GM23338 (cell line): Measurements from ENCODE around the gene DCST1. TPM values are rescaled to one million over a fixed set of nuclear protein-coding genes. Genes with fewer than 3 reads are reported as not detected.

Experiments used
- ATAC-seq: fragments of 200-7000 bp; cut with Tn5 transposase; 3 replicates; pipeline ENCODE4 v1.9.1; 2020
- DNase-seq: peaks from one replicate; pipeline ENCODE4 v3.0.0-alpha.2; 2015; ENCODE audit warnings: low spot score
- H2AFZ ChIP-seq: fragments of 200-600 bp; sonication (generic); 2 replicates; pipeline ENCODE4 v1.8.0; 2016; ENCODE audit warnings: antibody characterized with exemption, mild to moderate bottlenecking, moderate library complexity
- H3F3A ChIP-seq: fragments of 200-600 bp; sonication (generic); replicated peaks from 2 replicates; pipeline ENCODE4 v1.8.0; 2017; ENCODE audit warnings: antibody characterized with exemption, mixed run types, low read depth
- H3K27ac ChIP-seq: fragments of 200-600 bp; sonication (generic); 2 replicates; pipeline ENCODE4 v1.6.1; 2016; ENCODE audit warnings: low read depth
- H3K27me3 ChIP-seq: fragments of 200-600 bp; sonication (generic); 2 replicates; pipeline ENCODE4 v1.8.0; 2016; ENCODE audit warnings: mild to moderate bottlenecking, mixed run types, moderate library complexity; ENCODE audit not compliant: insufficient read depth
- H3K36me3 ChIP-seq: fragments of 200-600 bp; sonication (generic); 2 replicates; pipeline ENCODE4 v1.8.0; 2016; ENCODE audit warnings: mild to moderate bottlenecking; ENCODE audit not compliant: insufficient read depth
- H3K4me1 ChIP-seq: fragments of 200-600 bp; sonication (generic); 2 replicates; pipeline ENCODE4 v1.8.0; 2016; ENCODE audit warnings: mild to moderate bottlenecking, moderate library complexity; ENCODE audit not compliant: insufficient read depth
- H3K4me2 ChIP-seq: fragments of 200-600 bp; sonication (generic); 2 replicates; pipeline ENCODE4 v1.7.1; 2017; ENCODE audit warnings: mixed run types
- H3K4me3 ChIP-seq: fragments of 200-600 bp; sonication (generic); 2 replicates; pipeline ENCODE4 v1.6.1; 2016; ENCODE audit warnings: mixed run types
- H3K79me2 ChIP-seq: fragments of 200-600 bp; sonication (generic); replicated peaks from 2 replicates; pipeline ENCODE4 v1.8.0; 2017; ENCODE audit warnings: mild to moderate bottlenecking; ENCODE audit not compliant: insufficient read depth
- H3K9me2 ChIP-seq: fragments of 200-600 bp; sonication (generic); 2 replicates; pipeline ENCODE4 v1.8.0; 2017; ENCODE audit not compliant: insufficient read depth
- H4K20me1 ChIP-seq: fragments of 200-600 bp; sonication (generic); replicated peaks from 2 replicates; pipeline ENCODE4 v1.8.0; 2017; ENCODE audit warnings: mild to moderate bottlenecking; ENCODE audit not compliant: insufficient read depth
- H3K27ac Mint-ChIP-seq: 2 replicates; pipeline ENCODE4 v1.8.0; 2020; ENCODE audit warnings: inconsistent platforms, mild to moderate bottlenecking, moderate library complexity, mixed read lengths
- H3K27me3 Mint-ChIP-seq: 3 replicates; pipeline ENCODE4 v1.8.0; 2022; ENCODE audit warnings: low read depth, mild to moderate bottlenecking, moderate library complexity, mixed read lengths, inconsistent platforms; ENCODE audit not compliant: insufficient read depth, poor library complexity
- H3K36me3 Mint-ChIP-seq: 3 replicates; pipeline ENCODE4 v1.8.0; 2021; ENCODE audit warnings: low read depth, mild to moderate bottlenecking, inconsistent platforms, moderate library complexity, mixed read lengths
- H3K4me1 Mint-ChIP-seq: 3 replicates; pipeline ENCODE4 v1.8.0; 2020; ENCODE audit warnings: mild to moderate bottlenecking, inconsistent platforms, mixed read lengths
- H3K4me3 Mint-ChIP-seq: 3 replicates; pipeline ENCODE4 v1.8.0; 2021; ENCODE audit warnings: moderate library complexity, mild to moderate bottlenecking, inconsistent platforms, mixed read lengths
- H3K9me3 Mint-ChIP-seq: 3 replicates; pipeline ENCODE4 v1.8.0; 2020; ENCODE audit warnings: moderate library complexity, mild to moderate bottlenecking, inconsistent platforms, mixed read lengths
- CREB1 ChIP-seq: fragments of 250-450 bp; sonication (Bioruptor Pico); IDR thresholded peaks from 2 replicates; pipeline ENCODE4 v1.5.0; 2020; ENCODE audit warnings: low read depth, mild to moderate bottlenecking, moderate library complexity
- CTCF ChIP-seq, 2 experiments: fragments of 200-600 bp in 1 of 2; sonication (generic) in 1 of 2; conservative IDR thresholded peaks; 2 replicates each; pipeline versions ENCODE4 v1.5.1 to v1.6.1; 2016 to 2017; ENCODE audit warnings: antibody characterized with exemption in 2 of 2, low read depth in 2 of 2, mild to moderate bottlenecking in 2 of 2, moderate library complexity in 1 of 2
- EZH2 ChIP-seq: fragments of 200-600 bp; sonication (generic); IDR thresholded peaks from one replicate; pipeline ENCODE4 v1.8.0; 2017; ENCODE audit warnings: antibody characterized with exemption, mild to moderate bottlenecking, low read depth; ENCODE audit not compliant: unreplicated experiment
- EZH2phosphoT487 ChIP-seq: fragments of 200-600 bp; sonication (generic); IDR thresholded peaks from one replicate; pipeline ENCODE4 v1.8.1; 2018; ENCODE audit warnings: antibody characterized with exemption; ENCODE audit not compliant: unreplicated experiment
- JUNB ChIP-seq: IDR thresholded peaks from one replicate; pipeline ENCODE4 v1.6.1; 2016; ENCODE audit warnings: antibody characterized with exemption; ENCODE audit not compliant: unreplicated experiment
- REST ChIP-seq: IDR thresholded peaks from one replicate; pipeline ENCODE4 v1.6.1; 2018; ENCODE audit warnings: antibody characterized with exemption; ENCODE audit not compliant: unreplicated experiment
- ZNF114 ChIP-seq: fragments of 250-450 bp; sonication (Bioruptor Pico); IDR thresholded peaks from 2 replicates; pipeline ENCODE4 v1.5.0; 2020; ENCODE audit warnings: mild to moderate bottlenecking, moderate library complexity
- polyA plus RNA-seq: library from polyadenylated mRNA; unstranded; fragments of >200 nt; fragmentation: Nextera tagmentation; extraction: Ambion mirVana; gene quantifications from 2 replicates; pipeline ENCODE4 v1.2.1, GENCODE V29; 2016
- total RNA-seq: library from RNA; depleted of rRNA; stranded (reverse); fragments of >200 nt; shearing (Covaris generic); gene quantifications from 2 replicates; pipeline ENCODE4 v1.2.3, GENCODE V29; 2014

DCST1 gene
- total and polyA plus RNA-seq, 2 experiments from 2014 or later: not detected

GRCh38 chr1:155091071-155092051, 57.7 kb downstream of the DCST1 start:
- Mint-ChIP-seq H3K27me3 (peaks cover 27% of the 10 kb centered on the region), H3K4me3 (peak overlapping the region; percentile 21; the same call in 2 of the 3 replicates), H3K9me3 (no peaks in the 10 kb centered on the region), H3K4me1 (peaks cover 31% of the 10 kb centered on the region), H3K27ac (no peak overlapping the region), H3K36me3 (no peaks in the 10 kb centered on the region; the same call in 2 of the 3 replicates)
- no peak overlapping the region for H3K27ac ChIP-seq
- H2AFZ ChIP-seq: peak overlapping the region; percentile 97
- 0 out of 2 replicates have a peak, but pooled peaks cover 9% of the 10 kb centered on the region for H3F3A ChIP-seq
- no peaks in the 10 kb centered on the region for H3K36me3 ChIP-seq
- H3K4me1 ChIP-seq: peaks cover 7% of the 10 kb centered on the region; the same call in 1 of the 2 replicates
- H3K9me2 ChIP-seq: no peaks in the 10 kb centered on the region
- H3K27me3 ChIP-seq: peaks cover 10% of the 10 kb centered on the region; the same call in 1 of the 2 replicates
- no peaks in the 10 kb centered on the region for H4K20me1 ChIP-seq
- ATAC-seq: peak; percentile 78
- H3K4me2 ChIP-seq: peak overlapping the region; percentile 61; the same call in 1 of the 2 replicates
- H3K79me2 ChIP-seq: no peaks in the 10 kb centered on the region
- peak; percentile 94 for DNase-seq
- TF ChIP-seq CREB1 (CRISPR knock-in tag) (0 out of 2 replicates have a peak, but pooled peaks have one; percentile 3), REST (no peak), JUNB (no peak), ZNF114 (CRISPR knock-in tag) (no peak), EZH2 (no peak), EZH2phosphoT487 (no peak), CTCF (conservative IDR thresholded peaks at IDR 0.05; ENCODE audit: low read depth in 2 of 2) (peak; percentile 98)
- 0 out of 2 replicates have a peak overlapping the region, but pooled peaks have one; percentile 7 for H3K4me3 ChIP-seq
